DND-41 (cell line): Measurements from ENCODE around the gene PAQR7.

Experiments used
- CTCF ChIP-seq: IDR thresholded peaks from 2 replicates; pipeline ENCODE4 v1.5.1; 2012; ENCODE audit warnings: borderline replicate concordance, low read length, moderate library complexity, mild to moderate bottlenecking; ENCODE audit not compliant: poor library complexity, severe bottlenecking; ENCODE audit errors: extremely low read depth
- EZH2 ChIP-seq: IDR thresholded peaks from 3 replicates; pipeline ENCODE4 v1.6.1; 2012; ENCODE audit warnings: borderline replicate concordance, low read depth, mild to moderate bottlenecking, moderate library complexity, low read length, inconsistent platforms; ENCODE audit not compliant: severe bottlenecking

DNA sequence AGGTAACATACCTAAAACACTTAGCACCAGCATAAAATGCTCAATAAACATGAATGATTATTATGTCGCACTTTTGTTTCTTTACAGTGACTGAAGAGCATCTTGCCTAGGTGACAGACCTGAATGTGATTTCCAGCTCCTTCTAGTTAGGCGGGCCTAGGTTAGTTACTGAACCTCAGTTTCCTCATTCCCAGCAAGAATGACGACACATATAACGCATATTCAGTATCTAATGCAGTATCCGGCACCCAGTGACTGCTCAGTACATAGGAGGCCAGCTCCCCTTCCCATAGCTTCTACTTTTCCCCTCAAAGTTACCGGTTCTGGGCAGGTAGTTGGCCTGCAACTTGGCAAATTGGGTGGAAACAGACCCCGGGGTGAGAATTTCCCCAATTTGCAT lies 17.0 kb downstream of the PAQR7 start:
- TF ChIP-seq CTCF, result no peak
- TF ChIP-seq EZH2, result no peak
